ENCODE data around the gene CEP63.

The CEP63 gene

GRCh38 chr3:134622806-134623365 lies 137.0 kb downstream of the CEP63 start:
- DNase-seq (ENCODE audit: insufficient read length, low spot score) (no peak), FAIRE-seq (no peak)

DNA sequence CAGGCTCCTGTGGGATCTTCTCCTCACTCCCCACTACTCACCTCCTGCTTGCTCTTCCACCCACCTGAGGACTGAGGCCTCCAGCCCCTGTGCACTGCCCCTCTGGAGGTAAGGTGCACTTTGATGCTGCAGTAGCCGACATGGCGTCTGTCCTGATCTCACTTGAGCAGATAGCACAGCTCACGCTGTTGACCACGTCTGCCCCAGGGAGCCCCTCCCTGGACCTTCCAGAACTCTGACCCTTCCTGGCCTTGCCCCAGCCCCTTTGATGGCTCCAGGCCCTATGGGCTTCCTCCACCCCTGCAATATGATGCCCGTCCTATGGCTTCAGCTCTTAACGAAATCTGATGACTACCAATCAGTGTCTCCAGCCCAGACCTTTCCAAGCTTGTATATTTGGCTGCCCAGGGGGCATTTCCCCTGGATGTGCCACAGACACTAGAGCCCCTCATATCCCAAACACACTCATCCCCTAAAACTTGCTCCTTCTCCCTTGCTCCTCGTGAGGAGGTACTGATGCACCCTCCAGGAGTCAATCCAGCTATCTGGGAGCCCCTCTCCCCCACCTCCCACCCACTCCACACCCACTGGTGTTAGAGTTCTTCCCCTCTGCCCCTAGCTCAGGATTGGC lies 137.9 kb downstream of the CEP63 start:
- FAIRE-seq (no peak), DNase-seq (ENCODE audit: insufficient read length, low spot score) (no peak)

Data from GM19239 (cell line).